ENCODE results near the gene TSR1.

The TSR1 gene

GRCh38 chr17:2323629-2324314 is 12.5 kb downstream of the TSR1 start:
- Histone ChIP-seq H2AFZ (ENCODE audit: low read length) (no peak overlapping the region), H2BK12ac (ENCODE audit: low read length) (no peak overlapping the region), H4K8ac (ENCODE audit: low read depth, low read length) (no peak overlapping the region), H3K14ac (ENCODE audit: low read length) (no peak overlapping the region), H4K91ac (ENCODE audit: low read depth, low read length, poor library complexity) (no peak overlapping the region), H3K4me1 (ENCODE audit: control insufficient read depth in 2 of 2, insufficient read depth in 1 of 2, low read depth in 1 of 2, low read length in 2 of 2) (no peaks in the 10 kb centered on the region), H3K27me3 (ENCODE audit: control insufficient read depth in 3 of 3, insufficient read depth in 3 of 3, low read depth in 1 of 3, low read length in 3 of 3) (no peaks in the 10 kb centered on the region), H2BK5ac (ENCODE audit: low read length) (no peak overlapping the region), H2BK120ac (ENCODE audit: low read depth, low read length) (no peak overlapping the region), H3K4me3 (ENCODE audit: low read length in 2 of 2) (no peak overlapping the region), H3K4me2 (ENCODE audit: insufficient read depth, low read length, poor library complexity, severe bottlenecking) (no peak overlapping the region), H3K9ac (ENCODE audit: low read depth, low read length, poor library complexity) (no peak overlapping the region), H3K18ac (ENCODE audit: low read length) (no peak overlapping the region), H2BK15ac (ENCODE audit: low read length) (no peak overlapping the region), H3K9me3 (replicated peaks in 1 of 2; ENCODE audit: control insufficient read depth in 2 of 2, insufficient read depth in 1 of 2, low read depth in 1 of 2, low read length in 2 of 2) (no peaks in the 10 kb centered on the region), H3K4ac (ENCODE audit: low read length) (no peak overlapping the region), H3K36me3 (replicated peaks in 1 of 2; ENCODE audit: control insufficient read depth in 2 of 2, insufficient read depth in 2 of 2, low read length in 2 of 2) (peaks cover 33 to 93% of the 10 kb centered on the region in 2 donors), H3K79me1 (ENCODE audit: low read depth, low read length) (no peaks in the 10 kb centered on the region), H3K27ac (replicated peaks; ENCODE audit: low read length) (no peak overlapping the region), H2AK5ac (ENCODE audit: low read depth, low read length) (no peak overlapping the region), H3K23ac (ENCODE audit: low read depth, low read length, poor library complexity) (no peak overlapping the region)
- DNase-seq (ENCODE audit: low spot score), result no peak
- WGBS, 2 donors (ENCODE audit: extremely low coverage in 2 of 2, insufficient read length in 2 of 2, insufficient replicate concordance in 1 of 2), result no CpG with 5 or more reads among the region's 2 CpGs

DNA sequence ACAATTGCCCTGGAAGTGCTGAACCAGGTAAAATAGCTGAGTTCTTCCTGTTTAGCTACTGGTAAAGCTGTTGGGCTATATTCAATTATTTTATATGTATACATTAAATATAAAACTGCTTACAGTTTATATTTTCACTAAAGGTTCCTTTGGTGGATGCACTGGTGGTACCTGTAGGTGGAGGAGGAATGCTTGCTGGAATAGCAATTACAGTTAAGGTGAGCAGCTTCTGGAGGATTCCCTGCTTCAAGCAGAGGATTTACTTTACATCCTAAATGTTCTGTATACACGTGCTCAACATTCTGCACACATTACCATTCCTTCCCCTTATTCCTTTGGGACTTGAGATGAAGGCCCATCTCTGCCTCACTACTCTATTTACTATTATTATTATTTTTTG is 14.9 kb downstream of the TSR1 start:
- H3K4me3 ChIP-seq (ENCODE audit: low read length in 2 of 2), result no peak overlapping the region
- H3K23ac ChIP-seq (ENCODE audit: low read depth, low read length, poor library complexity), result no peak overlapping the region
- no peak overlapping the region for H4K8ac ChIP-seq (ENCODE audit: low read depth, low read length)
- no peaks in the 10 kb centered on the region for H3K4me1 ChIP-seq (ENCODE audit: control insufficient read depth in 2 of 2, insufficient read depth in 1 of 2, low read depth in 1 of 2, low read length in 2 of 2)
- no peak overlapping the region for H3K4ac ChIP-seq (ENCODE audit: low read length)
- H3K9me3 ChIP-seq (replicated peaks in 1 of 2; ENCODE audit: control insufficient read depth in 2 of 2, insufficient read depth in 1 of 2, low read depth in 1 of 2, low read length in 2 of 2), result no peaks in the 10 kb centered on the region
- peaks cover 35 to 74% of the 10 kb centered on the region in 2 donors for H3K36me3 ChIP-seq (replicated peaks in 1 of 2; ENCODE audit: control insufficient read depth in 2 of 2, insufficient read depth in 2 of 2, low read length in 2 of 2)
- H3K9ac ChIP-seq (ENCODE audit: low read depth, low read length, poor library complexity), result no peak overlapping the region
- H3K79me1 ChIP-seq (ENCODE audit: low read depth, low read length), result no peaks in the 10 kb centered on the region
- no peak overlapping the region for H3K27ac ChIP-seq (replicated peaks; ENCODE audit: low read length)
- no peak overlapping the region for H2BK12ac ChIP-seq (ENCODE audit: low read length)
- no peak overlapping the region for H2AFZ ChIP-seq (ENCODE audit: low read length)
- H2AK5ac ChIP-seq (ENCODE audit: low read depth, low read length), result no peak overlapping the region
- DNase-seq (ENCODE audit: low spot score), result no peak
- WGBS, 2 donors (ENCODE audit: extremely low coverage in 2 of 2, insufficient read length in 2 of 2, insufficient replicate concordance in 1 of 2), result no CpG with 5 or more reads among the region's 1 CpG
- no peak overlapping the region for H2BK15ac ChIP-seq (ENCODE audit: low read length)
- no peak overlapping the region for H3K4me2 ChIP-seq (ENCODE audit: insufficient read depth, low read length, poor library complexity, severe bottlenecking)
- H3K27me3 ChIP-seq (ENCODE audit: control insufficient read depth in 3 of 3, insufficient read depth in 3 of 3, low read depth in 1 of 3, low read length in 3 of 3), result no peaks in the 10 kb centered on the region
- H2BK120ac ChIP-seq (ENCODE audit: low read depth, low read length), result no peak overlapping the region
- no peak overlapping the region for H3K14ac ChIP-seq (ENCODE audit: low read length)
- no peak overlapping the region for H2BK5ac ChIP-seq (ENCODE audit: low read length)
- H3K18ac ChIP-seq (ENCODE audit: low read length), result no peak overlapping the region
- H4K91ac ChIP-seq (ENCODE audit: low read depth, low read length, poor library complexity), result no peak overlapping the region

GRCh38 chr17:2319051-2319450 is 17.2 kb downstream of the TSR1 start:
- Histone ChIP-seq H3K9me3 (replicated peaks in 1 of 2; ENCODE audit: control insufficient read depth in 2 of 2, insufficient read depth in 1 of 2, low read depth in 1 of 2, low read length in 2 of 2) (no peaks in the 10 kb centered on the region), H3K27ac (replicated peaks; ENCODE audit: low read length) (no peak overlapping the region), H3K79me1 (ENCODE audit: low read depth, low read length) (no peaks in the 10 kb centered on the region), H3K4me3 (ENCODE audit: low read length in 2 of 2) (no peak overlapping the region), H4K8ac (ENCODE audit: low read depth, low read length) (no peak overlapping the region), H2BK120ac (ENCODE audit: low read depth, low read length) (no peak overlapping the region), H2BK12ac (ENCODE audit: low read length) (no peak overlapping the region), H3K4me1 (ENCODE audit: control insufficient read depth in 2 of 2, insufficient read depth in 1 of 2, low read depth in 1 of 2, low read length in 2 of 2) (no peaks in the 10 kb centered on the region), H4K91ac (ENCODE audit: low read depth, low read length, poor library complexity) (no peak overlapping the region), H2AK5ac (ENCODE audit: low read depth, low read length) (no peak overlapping the region), H2AFZ (ENCODE audit: low read length) (no peak overlapping the region), H2BK15ac (ENCODE audit: low read length) (no peak overlapping the region), H3K18ac (ENCODE audit: low read length) (no peak overlapping the region), H2BK5ac (ENCODE audit: low read length) (no peak overlapping the region), H3K36me3 (replicated peaks in 1 of 2; ENCODE audit: control insufficient read depth in 2 of 2, insufficient read depth in 2 of 2, low read length in 2 of 2) (peaks cover 21 to 54% of the 10 kb centered on the region in 2 donors), H3K14ac (ENCODE audit: low read length) (no peak overlapping the region), H3K4ac (ENCODE audit: low read length) (no peak overlapping the region), H3K27me3 (ENCODE audit: control insufficient read depth in 3 of 3, insufficient read depth in 3 of 3, low read depth in 1 of 3, low read length in 3 of 3) (no peaks in the 10 kb centered on the region), H3K23ac (ENCODE audit: low read depth, low read length, poor library complexity) (no peak overlapping the region), H3K9ac (ENCODE audit: low read depth, low read length, poor library complexity) (no peak overlapping the region), H3K4me2 (ENCODE audit: insufficient read depth, low read length, poor library complexity, severe bottlenecking) (no peak overlapping the region)
- DNase-seq (ENCODE audit: low spot score), result no peak

DNA sequence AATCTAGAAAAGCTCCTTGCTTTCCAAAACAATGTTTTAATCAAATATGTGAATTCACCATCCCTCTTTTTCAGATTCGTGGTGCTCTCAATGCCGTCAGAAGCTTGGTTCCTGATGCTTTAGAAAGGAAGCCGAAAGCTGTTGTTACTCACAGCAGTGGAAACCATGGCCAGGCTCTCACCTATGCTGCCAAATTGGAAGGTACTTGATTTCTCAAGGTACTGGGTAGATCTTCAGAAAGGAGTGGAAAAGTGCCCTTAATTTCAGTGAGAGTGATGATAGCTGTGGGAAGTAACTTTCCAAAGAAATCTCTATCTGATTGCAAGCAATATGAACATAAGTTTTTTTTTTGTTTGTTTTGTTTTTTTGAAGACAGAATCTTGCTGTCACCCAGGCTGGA is 18.5 kb downstream of the TSR1 start:
- Histone ChIP-seq H3K9ac (ENCODE audit: low read depth, low read length, poor library complexity) (no peak overlapping the region), H2AFZ (ENCODE audit: low read length) (no peak overlapping the region), H3K4me3 (ENCODE audit: low read length in 2 of 2) (no peak overlapping the region), H2AK5ac (ENCODE audit: low read depth, low read length) (no peak overlapping the region), H3K9me3 (replicated peaks in 1 of 2; ENCODE audit: control insufficient read depth in 2 of 2, insufficient read depth in 1 of 2, low read depth in 1 of 2, low read length in 2 of 2) (no peaks in the 10 kb centered on the region), H2BK15ac (ENCODE audit: low read length) (no peak overlapping the region), H4K8ac (ENCODE audit: low read depth, low read length) (no peak overlapping the region), H3K18ac (ENCODE audit: low read length) (no peak overlapping the region), H3K79me1 (ENCODE audit: low read depth, low read length) (no peaks in the 10 kb centered on the region), H2BK120ac (ENCODE audit: low read depth, low read length) (no peak overlapping the region), H3K4me2 (ENCODE audit: insufficient read depth, low read length, poor library complexity, severe bottlenecking) (no peak overlapping the region), H3K23ac (ENCODE audit: low read depth, low read length, poor library complexity) (no peak overlapping the region), H2BK12ac (ENCODE audit: low read length) (no peak overlapping the region), H3K36me3 (replicated peaks in 1 of 2; ENCODE audit: control insufficient read depth in 2 of 2, insufficient read depth in 2 of 2, low read length in 2 of 2) (peaks cover 11 to 42% of the 10 kb centered on the region in 2 donors), H3K4ac (ENCODE audit: low read length) (no peak overlapping the region), H3K27ac (replicated peaks; ENCODE audit: low read length) (no peak overlapping the region), H2BK5ac (ENCODE audit: low read length) (no peak overlapping the region), H4K91ac (ENCODE audit: low read depth, low read length, poor library complexity) (no peak overlapping the region), H3K14ac (ENCODE audit: low read length) (no peak overlapping the region), H3K27me3 (ENCODE audit: control insufficient read depth in 3 of 3, insufficient read depth in 3 of 3, low read depth in 1 of 3, low read length in 3 of 3) (no peaks in the 10 kb centered on the region), H3K4me1 (ENCODE audit: control insufficient read depth in 2 of 2, insufficient read depth in 1 of 2, low read depth in 1 of 2, low read length in 2 of 2) (no peaks in the 10 kb centered on the region)
- no CpG with 5 or more reads among the region's 3 CpGs for WGBS, 2 donors (ENCODE audit: extremely low coverage in 2 of 2, insufficient read length in 2 of 2, insufficient replicate concordance in 1 of 2)
- DNase-seq (ENCODE audit: low spot score), result no peak
